IMR-90 (cell line): ENCODE data around the gene CHIT1. TPM values are rescaled to one million over a fixed set of nuclear protein-coding genes. Genes with fewer than 3 reads are reported as not detected.

Experiments used
- ATAC-seq: fragments of 200-7000 bp; cut with Tn5 transposase; 2 replicates; pipeline ENCODE4 v1.9.1; 2020; ENCODE audit warnings: low read depth, mild to moderate bottlenecking, moderate library complexity
- BruUV-seq: library from RNA; stranded (reverse); fragments of 400-500 nt; replicated peaks from 2 replicates; lab custom pipeline; 2021; lab: Mats Ljungman, UMichigan
- CTCF ChIA-PET: fragments of 300-600 bp; formaldehyde crosslinking; extraction: SDS; loops from one replicate; lab custom pipeline; 2021; ENCODE audit warnings: antibody characterized with exemption; lab: Yijun Ruan, JAX
- POLR2A ChIA-PET: fragments of 300-600 bp; sonication (Branson Sonifier 250); formaldehyde crosslinking; loops from one replicate; lab custom pipeline; 2022; ENCODE audit warnings: antibody characterized with exemption; ENCODE audit not compliant: unreplicated experiment; lab: Charles Lee
- DNase-seq: peaks from one replicate; pipeline ENCODE4 v3.0.0; 2013
- H2AFZ ChIP-seq: replicated peaks from 2 replicates; pipeline ENCODE3; 2013; ENCODE audit warnings: low read length, mild to moderate bottlenecking; ENCODE audit not compliant: poor library complexity
- H2AK5ac ChIP-seq: 2 replicates; pipeline ENCODE4 v1.6.1; 2013; ENCODE audit warnings: low read depth, low read length, inconsistent platforms
- H2AK9ac ChIP-seq: replicated peaks from 2 replicates; pipeline ENCODE3; 2013; ENCODE audit warnings: mild to moderate bottlenecking, low read depth, low read length, moderate library complexity; ENCODE audit not compliant: poor library complexity
- H2BK120ac ChIP-seq: 2 replicates; pipeline ENCODE4 v1.6.1; 2013; ENCODE audit warnings: low read depth, low read length, inconsistent platforms
- H2BK15ac ChIP-seq: 3 replicates; pipeline ENCODE4 v1.6.1; 2013; ENCODE audit warnings: low read depth, low read length, inconsistent platforms
- H2BK20ac ChIP-seq: 2 replicates; pipeline ENCODE4 v1.6.1; 2013; ENCODE audit warnings: low read depth, mild to moderate bottlenecking, inconsistent platforms, low read length, moderate library complexity
- H2BK5ac ChIP-seq: 2 replicates; pipeline ENCODE4 v1.6.1; 2013; ENCODE audit warnings: mild to moderate bottlenecking, low read depth, low read length, inconsistent platforms; ENCODE audit not compliant: poor library complexity, severe bottlenecking
- H3K14ac ChIP-seq: replicated peaks from 2 replicates; pipeline ENCODE4 v1.6.1; 2013; ENCODE audit warnings: low read depth, low read length, inconsistent platforms
- H3K18ac ChIP-seq: 2 replicates; pipeline ENCODE4 v1.6.1; 2013; ENCODE audit warnings: low read depth, low read length, control low read depth
- H3K23ac ChIP-seq: 2 replicates; pipeline ENCODE4 v1.6.1; 2013; ENCODE audit warnings: low read depth, low read length, inconsistent platforms
- H3K27ac ChIP-seq: 2 replicates; pipeline ENCODE4 v1.5.1; 2013; ENCODE audit warnings: mild to moderate bottlenecking, control low read depth, low read length; ENCODE audit not compliant: insufficient read depth
- H3K27me3 ChIP-seq: 2 replicates; pipeline ENCODE4 v1.6.1; 2013; ENCODE audit warnings: low read length; ENCODE audit not compliant: control insufficient read depth, insufficient read depth
- H3K36me3 ChIP-seq: 2 replicates; pipeline ENCODE4 v1.6.1; 2013; ENCODE audit warnings: low read length, mixed read lengths; ENCODE audit not compliant: control insufficient read depth, insufficient read depth
- H3K4ac ChIP-seq: 2 replicates; pipeline ENCODE4 v1.6.1; 2013; ENCODE audit warnings: low read depth, low read length, inconsistent platforms
- H3K4me1 ChIP-seq: 2 replicates; pipeline ENCODE4 v1.6.1; 2013; ENCODE audit warnings: low read length, mixed read lengths; ENCODE audit not compliant: control insufficient read depth, insufficient read depth
- H3K4me2 ChIP-seq: 2 replicates; pipeline ENCODE4 v1.6.1; 2013; ENCODE audit warnings: low read depth, mild to moderate bottlenecking, control low read depth, low read length, moderate library complexity
- H3K4me3 ChIP-seq: 2 replicates; pipeline ENCODE4 v1.5.1; 2013; ENCODE audit warnings: low read depth, mild to moderate bottlenecking, control low read depth, low read length, moderate library complexity; ENCODE audit not compliant: insufficient read depth
- H3K56ac ChIP-seq: 2 replicates; pipeline ENCODE4 v1.6.1; 2013; ENCODE audit warnings: low read length, inconsistent platforms; ENCODE audit not compliant: insufficient read depth; ENCODE audit errors: extremely low read depth
- H3K79me1 ChIP-seq, 2 experiments: 2 replicates each; pipeline ENCODE4 v1.6.1; 2013; ENCODE audit warnings: low read length in 2 of 2, inconsistent platforms in 1 of 2, low read depth in 1 of 2
- H3K9ac ChIP-seq: 2 replicates; pipeline ENCODE4 v1.6.1; 2013; ENCODE audit warnings: low read depth, low read length, control low read depth
- H3K9me1 ChIP-seq: 2 replicates; pipeline ENCODE4 v1.6.1; 2013; ENCODE audit warnings: low read length, inconsistent platforms; ENCODE audit not compliant: insufficient read depth
- H3K9me3 ChIP-seq: 2 replicates; pipeline ENCODE4 v1.6.1; 2013; ENCODE audit warnings: low read length; ENCODE audit not compliant: control insufficient read depth, insufficient read depth
- H4K20me1 ChIP-seq: 2 replicates; pipeline ENCODE4 v1.6.1; 2013; ENCODE audit warnings: low read length, inconsistent platforms; ENCODE audit not compliant: insufficient read depth
- H4K5ac ChIP-seq: 2 replicates; pipeline ENCODE4 v1.6.1; 2013; ENCODE audit warnings: mild to moderate bottlenecking, low read depth, low read length, control low read depth
- H4K8ac ChIP-seq, 2 experiments: 2 replicates each; pipeline ENCODE4 v1.6.1; 2013; ENCODE audit warnings: low read depth in 2 of 2, low read length in 2 of 2, control low read depth in 1 of 2, inconsistent platforms in 1 of 2
- H4K91ac ChIP-seq: 2 replicates; pipeline ENCODE4 v1.6.1; 2013; ENCODE audit warnings: low read depth, low read length, inconsistent platforms; ENCODE audit not compliant: insufficient read depth
- CEBPB ChIP-seq: IDR thresholded peaks from 2 replicates; pipeline ENCODE4 v1.6.1; 2012; ENCODE audit warnings: low read depth, low read length, improper control_type of control experiment
- MAZ ChIP-seq: IDR thresholded peaks from 2 replicates; pipeline ENCODE4 v1.6.1; 2012; ENCODE audit warnings: low read depth, mild to moderate bottlenecking, low read length, improper control_type of control experiment, moderate library complexity, borderline replicate concordance
- MXI1 ChIP-seq: IDR thresholded peaks from 2 replicates; pipeline ENCODE4 v1.6.1; 2012; ENCODE audit warnings: low read depth, mild to moderate bottlenecking, low read length, moderate library complexity, borderline replicate concordance
- NFE2L2 ChIP-seq: fragments of 150-350 bp; IDR thresholded peaks from 2 replicates; pipeline ENCODE4 v1.6.1; 2016; ENCODE audit warnings: low read depth, mild to moderate bottlenecking, low read length
- POLR2A ChIP-seq: IDR thresholded peaks from 2 replicates; pipeline ENCODE4 v1.6.1; 2012; ENCODE audit warnings: mild to moderate bottlenecking, low read depth, low read length
- RAD21 ChIP-seq: IDR thresholded peaks from 2 replicates; pipeline ENCODE4 v1.6.1; 2012; ENCODE audit warnings: low read length, improper control_type of control experiment
- RCOR1 ChIP-seq: IDR thresholded peaks from 2 replicates; pipeline ENCODE4 v1.6.1; 2012; ENCODE audit warnings: mild to moderate bottlenecking, low read length, improper control_type of control experiment; ENCODE audit not compliant: insufficient replicate concordance
- RFX5 ChIP-seq: IDR thresholded peaks from 2 replicates; pipeline ENCODE4 v1.8.0; 2012; ENCODE audit warnings: low read depth, mild to moderate bottlenecking, low read length, moderate library complexity
- SMC3 ChIP-seq: fragments of 150-350 bp; IDR thresholded peaks from 2 replicates; pipeline ENCODE4 v1.6.1; 2016; ENCODE audit warnings: low read depth, mild to moderate bottlenecking, antibody characterized with exemption, low read length, moderate library complexity
- WGBS, 2 experiments: methylation state at CpG; one replicate each; pipeline versions ENCODE4 v1.1.5 to v1.1.7; 2013; ENCODE audit warnings: missing lambda C conversion rate in 2 of 2; ENCODE audit not compliant: insufficient read length in 1 of 2; ENCODE audit errors: extremely low coverage in 2 of 2; 5-methylcytosine and 5-hydroxymethylcytosine counted together
- dilution Hi-C: fragments of 300-500 bp; cut with HindIII; formaldehyde crosslinking; loops from one replicate; pipeline ENCODE4 v1.14.3; 2018; ENCODE audit warnings: low sequenced_read_pairs; ENCODE audit not compliant: unreplicated experiment
- in situ Hi-C: fragments of 300-500 bp; cut with MboI; formaldehyde crosslinking; loops from 3 replicates; pipeline ENCODE4 v1.14.3; 2019; ENCODE audit warnings: low sequenced_read_pairs, inconsistent platforms, mixed read lengths
- intact Hi-C: fragments of 100-400 bp; cut with micrococcal nuclease; formaldehyde crosslinking; loops from 2 replicates; pipeline ENCODE4 v1.10.0; 2022
- polyA plus RNA-seq, 3 experiments: library from polyadenylated mRNA; depleted of rRNA; stranded (reverse); fragments of >200 nt; gene quantifications; 2 replicates each; pipeline ENCODE4 v1.2.3, GENCODE V29; 2012; ENCODE audit warnings: low replicate concordance in 1 of 3
- total RNA-seq: library from RNA; depleted of rRNA; stranded (reverse); fragments of >200 nt; gene quantifications from 2 replicates; pipeline ENCODE4 v1.2.3, GENCODE V29; 2012
- TF ChIP-seq, protein P1 (sequence below): fragments of 150-350 bp; IDR thresholded peaks from 2 replicates; pipeline ENCODE4 v1.6.1; 2016; ENCODE audit warnings: low read depth, mild to moderate bottlenecking, low read length, moderate library complexity, borderline replicate concordance
- TF ChIP-seq, protein P2 (sequence below): fragments of 150-350 bp; IDR thresholded peaks from 2 replicates; pipeline ENCODE4 v1.6.1; 2017; ENCODE audit warnings: mild to moderate bottlenecking, antibody characterized with exemption, low read length, low read depth
- TF ChIP-seq, protein P3 (sequence below): conservative IDR thresholded peaks from 2 replicates; pipeline ENCODE4 v1.5.1; 2012; ENCODE audit warnings: mild to moderate bottlenecking, low read depth, low read length, improper control_type of control experiment

CHIT1 gene
- total and polyA plus RNA-seq, 2 of the 4 experiments (the other 2 are of a cell fraction): not detected

DNA sequence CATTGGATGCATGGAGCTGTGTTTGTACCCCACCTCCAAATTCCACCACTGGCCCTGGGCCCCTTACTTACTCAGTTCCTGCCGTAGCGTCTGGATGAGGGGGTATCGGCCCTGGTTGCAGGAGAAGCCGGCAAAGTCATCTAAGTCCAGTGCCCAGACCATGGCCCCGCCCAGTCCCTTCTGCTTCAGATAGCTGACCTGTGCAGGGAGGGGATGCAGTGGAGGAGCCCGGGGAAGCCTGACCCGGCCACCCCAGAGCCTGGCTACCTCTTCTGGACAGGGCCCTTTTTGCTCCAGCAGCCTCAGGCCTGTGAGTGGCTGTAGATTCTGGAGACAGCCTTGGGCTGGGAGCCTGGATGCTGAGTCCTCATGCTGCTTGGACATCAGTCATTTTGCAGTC, 11.8 kb downstream of the CHIT1 start:
- no peak overlapping the region for H3K23ac ChIP-seq
- no peak overlapping the region for H3K4ac ChIP-seq
- no peak overlapping the region for H2BK15ac ChIP-seq
- no peak overlapping the region for H3K27ac ChIP-seq
- no peak overlapping the region for H2AK5ac ChIP-seq
- no peak overlapping the region for H2BK20ac ChIP-seq
- no peak overlapping the region for H2BK5ac ChIP-seq
- no peak overlapping the region for H4K5ac ChIP-seq
- WGBS, 2 experiments: 54% methylated on average over 3 of the region's 7 CpGs; no CpG with 5 or more reads in 1 of the 2 experiments
- no peak overlapping the region for H3K56ac ChIP-seq
- TF ChIP-seq CEBPB (no peak), POLR2A (no peak), RCOR1 (no peak), MAZ (no peak), NFE2L2 (no peak), SMC3 (no peak), MXI1 (no peak), RFX5 (no peak), RAD21 (no peak)
- TF ChIP-seq, protein P1, sequence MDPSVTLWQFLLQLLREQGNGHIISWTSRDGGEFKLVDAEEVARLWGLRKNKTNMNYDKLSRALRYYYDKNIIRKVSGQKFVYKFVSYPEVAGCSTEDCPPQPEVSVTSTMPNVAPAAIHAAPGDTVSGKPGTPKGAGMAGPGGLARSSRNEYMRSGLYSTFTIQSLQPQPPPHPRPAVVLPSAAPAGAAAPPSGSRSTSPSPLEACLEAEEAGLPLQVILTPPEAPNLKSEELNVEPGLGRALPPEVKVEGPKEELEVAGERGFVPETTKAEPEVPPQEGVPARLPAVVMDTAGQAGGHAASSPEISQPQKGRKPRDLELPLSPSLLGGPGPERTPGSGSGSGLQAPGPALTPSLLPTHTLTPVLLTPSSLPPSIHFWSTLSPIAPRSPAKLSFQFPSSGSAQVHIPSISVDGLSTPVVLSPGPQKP: no peak
- TF ChIP-seq, protein P2, sequence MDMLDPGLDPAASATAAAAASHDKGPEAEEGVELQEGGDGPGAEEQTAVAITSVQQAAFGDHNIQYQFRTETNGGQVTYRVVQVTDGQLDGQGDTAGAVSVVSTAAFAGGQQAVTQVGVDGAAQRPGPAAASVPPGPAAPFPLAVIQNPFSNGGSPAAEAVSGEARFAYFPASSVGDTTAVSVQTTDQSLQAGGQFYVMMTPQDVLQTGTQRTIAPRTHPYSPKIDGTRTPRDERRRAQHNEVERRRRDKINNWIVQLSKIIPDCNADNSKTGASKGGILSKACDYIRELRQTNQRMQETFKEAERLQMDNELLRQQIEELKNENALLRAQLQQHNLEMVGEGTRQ: no peak
- TF ChIP-seq, protein P3, sequence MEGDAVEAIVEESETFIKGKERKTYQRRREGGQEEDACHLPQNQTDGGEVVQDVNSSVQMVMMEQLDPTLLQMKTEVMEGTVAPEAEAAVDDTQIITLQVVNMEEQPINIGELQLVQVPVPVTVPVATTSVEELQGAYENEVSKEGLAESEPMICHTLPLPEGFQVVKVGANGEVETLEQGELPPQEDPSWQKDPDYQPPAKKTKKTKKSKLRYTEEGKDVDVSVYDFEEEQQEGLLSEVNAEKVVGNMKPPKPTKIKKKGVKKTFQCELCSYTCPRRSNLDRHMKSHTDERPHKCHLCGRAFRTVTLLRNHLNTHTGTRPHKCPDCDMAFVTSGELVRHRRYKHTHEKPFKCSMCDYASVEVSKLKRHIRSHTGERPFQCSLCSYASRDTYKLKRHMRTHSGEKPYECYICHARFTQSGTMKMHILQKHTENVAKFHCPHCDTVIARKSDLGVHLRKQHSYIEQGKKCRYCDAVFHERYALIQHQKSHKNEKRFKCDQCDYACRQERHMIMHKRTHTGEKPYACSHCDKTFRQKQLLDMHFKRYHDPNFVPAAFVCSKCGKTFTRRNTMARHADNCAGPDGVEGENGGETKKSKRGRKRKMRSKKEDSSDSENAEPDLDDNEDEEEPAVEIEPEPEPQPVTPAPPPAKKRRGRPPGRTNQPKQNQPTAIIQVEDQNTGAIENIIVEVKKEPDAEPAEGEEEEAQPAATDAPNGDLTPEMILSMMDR: no peak
- H2BK120ac ChIP-seq: no peak overlapping the region
- H2AFZ ChIP-seq: no peak overlapping the region
- no peak overlapping the region for H4K8ac ChIP-seq
- H3K4me2 ChIP-seq: no peak overlapping the region
- no peak overlapping the region for H4K91ac ChIP-seq
- dilution Hi-C loops: no loop called here
- CTCF ChIA-PET: interaction anchor here (1.5 to 3.6 kb wide), 3 partner anchors 91 to 179 kb away, joined by 8 to 49 read pairs (median 22); partner anchors contain the start of gene ADORA1
- no peak overlapping the region for H2AK9ac ChIP-seq
- in situ Hi-C loops: loop anchor here (5.0 kb wide), 1 partner anchor 180 kb away; no protein-coding TSS in a partner anchor
- H3K4me1 ChIP-seq: no peaks in the 10 kb centered on the region
- H4K20me1 ChIP-seq: no peaks in the 10 kb centered on the region; the same call in 1 of the 2 replicates
- no peak overlapping the region for H3K14ac ChIP-seq
- no peaks in the 10 kb centered on the region for H3K79me1 ChIP-seq
- no peaks in the 10 kb centered on the region for H3K9me3 ChIP-seq
- DNase-seq (no peak), ATAC-seq (no peak)
- H3K9ac ChIP-seq: no peak overlapping the region
- POLR2A ChIA-PET: no interaction called here
- no peaks in the 10 kb centered on the region for H3K9me1 ChIP-seq
- intact Hi-C loops: no loop called here
- H3K36me3 ChIP-seq: no peaks in the 10 kb centered on the region
- no TSS peak for BruUV-seq
- H3K4me3 ChIP-seq: no peak overlapping the region
- no peak overlapping the region for H3K18ac ChIP-seq
- peaks cover 53% of the 10 kb centered on the region for H3K27me3 ChIP-seq
